Measurements from ENCODE around the gene ECHS1.

GRCh38 chr10:133412381-133412711 is 39.2 kb upstream of the ECHS1 start:
- TF ChIP-seq HDGF (IDR thresholded peaks at IDR 0.05; ENCODE audit: borderline replicate concordance) (no peak), BHLHE40 (IDR thresholded peaks at IDR 0.05; ENCODE audit: borderline replicate concordance) (no peak), SUZ12 (IDR thresholded peaks at IDR 0.05) (no peak), FOXA1 (IDR thresholded peaks at IDR 0.05) (no peak), SP1 (IDR thresholded peaks at IDR 0.05) (no peak), CTBP1 (IDR thresholded peaks at IDR 0.05; ENCODE audit: borderline replicate concordance) (no peak)

Measured in HEK293T (cell line).